DOHH2 (cell line): ENCODE measurements around the gene TCHH.

Experiments
- EZH2phosphoT487 ChIP-seq: fragments of 200-600 bp; sonication (generic); IDR thresholded peaks from 2 replicates; pipeline ENCODE4 v1.6.1; 2017; ENCODE audit warnings: borderline replicate concordance, mild to moderate bottlenecking, antibody characterized with exemption, low read length, moderate library complexity, mixed read lengths
- TF ChIP-seq, protein P1 (sequence below): fragments of 200-600 bp; sonication (generic); IDR thresholded peaks from one replicate; pipeline ENCODE4 v1.5.1; 2014; ENCODE audit warnings: antibody characterized with exemption, mild to moderate bottlenecking, low read depth, low read length; ENCODE audit not compliant: poor library complexity, severe bottlenecking

DNA sequence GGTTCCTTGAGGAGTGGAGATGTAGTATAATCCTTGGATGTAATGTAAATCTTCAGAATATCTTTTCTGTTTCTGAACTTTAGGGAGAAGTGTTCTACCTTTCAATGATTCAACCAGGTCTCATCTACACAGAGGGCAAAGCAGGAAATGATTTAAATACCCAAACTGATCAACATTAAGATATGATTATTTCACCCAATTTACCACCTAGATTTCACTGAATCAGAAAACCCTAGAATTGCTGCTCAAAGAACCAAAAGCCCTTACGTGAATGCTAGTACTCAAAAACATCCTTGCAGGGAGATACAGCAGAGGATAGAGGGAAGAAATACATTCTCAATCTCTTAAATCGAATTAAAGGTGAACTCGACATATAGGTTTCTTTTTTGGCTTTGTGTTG, 38.8 kb upstream of the TCHH start:
- TF ChIP-seq, protein P1, sequence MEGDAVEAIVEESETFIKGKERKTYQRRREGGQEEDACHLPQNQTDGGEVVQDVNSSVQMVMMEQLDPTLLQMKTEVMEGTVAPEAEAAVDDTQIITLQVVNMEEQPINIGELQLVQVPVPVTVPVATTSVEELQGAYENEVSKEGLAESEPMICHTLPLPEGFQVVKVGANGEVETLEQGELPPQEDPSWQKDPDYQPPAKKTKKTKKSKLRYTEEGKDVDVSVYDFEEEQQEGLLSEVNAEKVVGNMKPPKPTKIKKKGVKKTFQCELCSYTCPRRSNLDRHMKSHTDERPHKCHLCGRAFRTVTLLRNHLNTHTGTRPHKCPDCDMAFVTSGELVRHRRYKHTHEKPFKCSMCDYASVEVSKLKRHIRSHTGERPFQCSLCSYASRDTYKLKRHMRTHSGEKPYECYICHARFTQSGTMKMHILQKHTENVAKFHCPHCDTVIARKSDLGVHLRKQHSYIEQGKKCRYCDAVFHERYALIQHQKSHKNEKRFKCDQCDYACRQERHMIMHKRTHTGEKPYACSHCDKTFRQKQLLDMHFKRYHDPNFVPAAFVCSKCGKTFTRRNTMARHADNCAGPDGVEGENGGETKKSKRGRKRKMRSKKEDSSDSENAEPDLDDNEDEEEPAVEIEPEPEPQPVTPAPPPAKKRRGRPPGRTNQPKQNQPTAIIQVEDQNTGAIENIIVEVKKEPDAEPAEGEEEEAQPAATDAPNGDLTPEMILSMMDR = no peak
- no peak for TF ChIP-seq EZH2phosphoT487
